WTC11 (cell line): Measurements from ENCODE around the gene ADAM29. TPM values are rescaled to one million over a fixed set of nuclear protein-coding genes. Genes with fewer than 3 reads are reported as not detected.

Source experiments
- ATAC-seq: fragments of 200-7000 bp; cut with Tn5 transposase; 2 replicates; pipeline ENCODE4 v1.10.0; 2021; ENCODE audit warnings: mild to moderate bottlenecking, moderate library complexity
- Bru-seq: library from RNA; stranded (reverse); fragments of 400-500 nt; gene quantifications from one replicate; lab custom pipeline; 2021; lab: Mats Ljungman, UMichigan
- CTCF ChIA-PET: fragments of 300-600 bp; sonication (Branson Sonifier 250); formaldehyde crosslinking; loops from one replicate; lab custom pipeline; 2021; ENCODE audit warnings: antibody characterized with exemption; lab: Charles Lee
- POLR2A ChIA-PET: fragments of 350-600 bp; sonication (Branson Sonifier 250); formaldehyde crosslinking; loops from one replicate; lab custom pipeline; 2021; ENCODE audit warnings: antibody characterized with exemption; lab: Charles Lee
- DNase-seq: peaks from one replicate; pipeline ENCODE4 v3.0.0; 2021; ENCODE audit warnings: low spot score
- H3K27ac Mint-ChIP-seq: 2 replicates; pipeline ENCODE4 v1.8.0; 2021; ENCODE audit warnings: mixed read lengths
- H3K27me3 Mint-ChIP-seq: 2 replicates; pipeline ENCODE4 v1.8.0; 2021; ENCODE audit warnings: low read depth, mild to moderate bottlenecking, moderate library complexity, mixed read lengths
- H3K36me3 Mint-ChIP-seq: 2 replicates; pipeline ENCODE4 v1.8.0; 2021; ENCODE audit warnings: mixed read lengths
- H3K4me1 Mint-ChIP-seq: 2 replicates; pipeline ENCODE4 v1.8.0; 2022; ENCODE audit warnings: mixed read lengths
- H3K4me3 Mint-ChIP-seq: 2 replicates; pipeline ENCODE4 v1.8.0; 2021; ENCODE audit warnings: mild to moderate bottlenecking, moderate library complexity, mixed read lengths
- H3K9me3 Mint-ChIP-seq: 2 replicates; pipeline ENCODE4 v1.8.0; 2021; ENCODE audit warnings: mixed read lengths
- CBFB ChIP-seq: sonication (generic); formaldehyde crosslinking; IDR thresholded peaks from 2 replicates; pipeline ENCODE4 v1.8.1; 2022; ENCODE audit warnings: mild to moderate bottlenecking, low read depth, missing genetic modification reagents
- ESRRA ChIP-seq: sonication (generic); formaldehyde crosslinking; IDR thresholded peaks from 2 replicates; pipeline ENCODE4 v1.8.1; 2022; ENCODE audit warnings: mild to moderate bottlenecking, missing genetic modification reagents, borderline replicate concordance
- ETV6 ChIP-seq: sonication (generic); formaldehyde crosslinking; IDR thresholded peaks from 2 replicates; pipeline ENCODE4 v1.8.1; 2022; ENCODE audit warnings: mild to moderate bottlenecking, missing genetic modification reagents
- FOXK1 ChIP-seq: sonication (generic); formaldehyde crosslinking; IDR thresholded peaks from 2 replicates; pipeline ENCODE4 v1.8.0; 2022; ENCODE audit warnings: mild to moderate bottlenecking, moderate library complexity, missing genetic modification reagents
- FOXP1 ChIP-seq: sonication (generic); formaldehyde crosslinking; IDR thresholded peaks from 2 replicates; pipeline ENCODE4 v1.8.0; 2022; ENCODE audit warnings: missing genetic modification reagents, mild to moderate bottlenecking, moderate library complexity, borderline replicate concordance
- JAZF1 ChIP-seq: fragments of 250-450 bp; sonication (Bioruptor Pico); IDR thresholded peaks from 2 replicates; pipeline ENCODE4 v1.9.0; 2021; ENCODE audit warnings: moderate library complexity, mild to moderate bottlenecking, inconsistent platforms
- SMAD3 ChIP-seq: sonication (generic); formaldehyde crosslinking; IDR thresholded peaks from 2 replicates; pipeline ENCODE4 v1.8.0; 2022; ENCODE audit warnings: missing genetic modification reagents, mild to moderate bottlenecking, borderline replicate concordance
- SOX15 ChIP-seq: fragments of 250-450 bp; sonication (Bioruptor Pico); IDR thresholded peaks from 2 replicates; pipeline ENCODE4 v1.9.0; 2021; ENCODE audit warnings: mild to moderate bottlenecking
- SP1 ChIP-seq: sonication (generic); formaldehyde crosslinking; conservative IDR thresholded peaks from 2 replicates; pipeline ENCODE4 v1.8.1; 2022; ENCODE audit warnings: missing genetic modification reagents
- ZNF219 ChIP-seq: sonication (generic); formaldehyde crosslinking; IDR thresholded peaks from 2 replicates; pipeline ENCODE4 v1.8.0; 2023; ENCODE audit warnings: missing genetic modification reagents, mild to moderate bottlenecking, borderline replicate concordance
- long read RNA-seq, 3 experiments: library from RNA in 1 of 3; library from capped mRNA in 1 of 3; library from polyadenylated mRNA in 1 of 3; unstranded in 2 of 3; stranded (forward) in 1 of 3; transcript quantifications; one replicate each; pipeline ENCODE4 v2.0.0, GENCODE V29; 2021
- total RNA-seq: library from RNA; stranded (reverse); gene quantifications from 3 replicates; pipeline ENCODE4 v1.2.3, GENCODE V29; 2021
- TF ChIP-seq, protein P1 (sequence below): sonication (generic); formaldehyde crosslinking; IDR thresholded peaks from 2 replicates; pipeline ENCODE4 v1.8.1; 2023; ENCODE audit warnings: mild to moderate bottlenecking, missing genetic modification reagents, moderate library complexity
- TF ChIP-seq, protein P2 (sequence below): sonication (generic); formaldehyde crosslinking; IDR thresholded peaks from 2 replicates; pipeline ENCODE4 v1.8.1; 2022; ENCODE audit warnings: low read depth, missing genetic modification reagents, borderline replicate concordance
- TF ChIP-seq, protein P3 (sequence below): sonication (generic); formaldehyde crosslinking; IDR thresholded peaks from 2 replicates; pipeline ENCODE4 v1.8.1; 2023; ENCODE audit warnings: mild to moderate bottlenecking, missing genetic modification reagents, moderate library complexity
- TF ChIP-seq, protein P4 (sequence below): sonication (generic); formaldehyde crosslinking; IDR thresholded peaks from 2 replicates; pipeline ENCODE4 v1.8.1; 2023; ENCODE audit warnings: mild to moderate bottlenecking, missing genetic modification reagents
- TF ChIP-seq, protein P5 (sequence below): fragments of 250-450 bp; sonication (Bioruptor Pico); IDR thresholded peaks from 2 replicates; pipeline ENCODE4 v2.1.2; 2022; ENCODE audit warnings: mild to moderate bottlenecking, moderate library complexity
- TF ChIP-seq, protein P6 (sequence below): fragments of 250-450 bp; sonication (Bioruptor Pico); IDR thresholded peaks from 2 replicates; pipeline ENCODE4 v1.9.0; 2021; ENCODE audit warnings: mild to moderate bottlenecking
- TF ChIP-seq, protein P7 (sequence below): sonication (generic); formaldehyde crosslinking; IDR thresholded peaks from 2 replicates; pipeline ENCODE4 v1.8.0; 2023; ENCODE audit warnings: missing genetic modification reagents
- TF ChIP-seq, protein P8 (sequence below): sonication (generic); formaldehyde crosslinking; IDR thresholded peaks from 2 replicates; pipeline ENCODE4 v1.8.1; 2022; ENCODE audit warnings: low read depth, mild to moderate bottlenecking, moderate library complexity, missing genetic modification reagents, borderline replicate concordance

ADAM29 gene
- not detected in 3 replicates for total RNA-seq
- Bru-seq, nascent RNA: percentile 4 among the genes with signal in this experiment
- long read RNA-seq, experiment 1: 0 reads
- long read RNA-seq, experiment 2: 0 reads
- long read RNA-seq, experiment 3: 0 reads

DNA sequence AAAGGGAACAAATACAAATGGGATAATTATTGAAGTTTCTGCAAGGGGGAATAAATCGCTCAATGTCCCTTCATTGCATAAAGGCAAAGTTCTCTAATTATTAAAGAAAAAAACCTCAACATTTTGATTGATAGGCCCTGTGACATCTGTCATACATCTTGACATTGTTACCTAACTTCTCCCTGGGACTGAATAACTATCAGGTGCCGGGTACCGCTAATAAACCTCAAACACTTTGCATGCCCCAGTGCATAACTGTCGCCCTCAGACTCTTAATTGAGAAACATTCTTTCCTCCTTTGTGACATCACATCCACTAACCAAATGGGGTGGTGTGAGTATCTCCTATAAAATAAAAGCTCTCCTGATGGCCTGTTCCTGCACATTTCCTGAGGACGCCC is at the start of gene ADAM29:
ADAM29 (plus strand) TSS at position 301 of the 400 bp plus-strand sequence. CDS start 57,168 bp downstream, outside the sequence.
- POLR2A ChIA-PET: interaction anchor here (0.7 kb wide), 1 partner anchor 21 kb away, joined by 3 read pairs; no protein-coding TSS in a partner anchor
- ATAC-seq (no peak), DNase-seq (no peak)
- CTCF ChIA-PET: no interaction called here
- Mint-ChIP-seq H3K27ac (no peak within 1 kb of the TSS), H3K27me3 (no peaks in the 10 kb centered on the region), H3K4me3 (no peak within 1 kb of the TSS), H3K36me3 (no peaks in the 10 kb centered on the region), H3K4me1 (no peaks in the 10 kb centered on the region), H3K9me3 (peaks cover 4% of the 10 kb centered on the region; the same call in 1 of the 2 replicates)
- no peak for TF ChIP-seq ESRRA
- TF ChIP-seq SMAD3 (CRISPR knock-in tag): no peak
- TF ChIP-seq, protein P1, sequence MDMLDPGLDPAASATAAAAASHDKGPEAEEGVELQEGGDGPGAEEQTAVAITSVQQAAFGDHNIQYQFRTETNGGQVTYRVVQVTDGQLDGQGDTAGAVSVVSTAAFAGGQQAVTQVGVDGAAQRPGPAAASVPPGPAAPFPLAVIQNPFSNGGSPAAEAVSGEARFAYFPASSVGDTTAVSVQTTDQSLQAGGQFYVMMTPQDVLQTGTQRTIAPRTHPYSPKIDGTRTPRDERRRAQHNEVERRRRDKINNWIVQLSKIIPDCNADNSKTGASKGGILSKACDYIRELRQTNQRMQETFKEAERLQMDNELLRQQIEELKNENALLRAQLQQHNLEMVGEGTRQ (CRISPR knock-in tag): no peak
- TF ChIP-seq JAZF1 (CRISPR knock-in tag): no peak

DNA sequence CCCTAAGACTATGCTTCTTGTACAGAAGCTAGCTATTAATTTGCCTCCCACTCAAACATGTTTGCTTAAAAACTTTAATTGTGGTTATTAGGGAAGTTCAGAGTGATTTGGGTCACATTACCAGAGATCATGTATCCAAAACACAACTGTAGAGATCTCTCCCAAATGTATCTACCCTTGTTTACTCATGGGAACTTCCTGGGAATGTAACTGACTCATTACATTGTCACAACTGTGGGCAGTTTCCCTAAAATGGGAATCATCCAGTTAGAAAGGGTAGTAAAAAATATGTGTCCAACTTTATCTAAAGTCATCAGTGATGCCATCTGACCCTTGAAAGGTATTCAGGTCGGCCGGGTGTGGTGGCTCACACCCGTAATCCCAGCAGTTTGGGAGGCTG is 48.8 kb upstream of the ADAM29 start:
- CTCF ChIA-PET: no interaction called here
- POLR2A ChIA-PET: no interaction called here
- no peaks in the 10 kb centered on the region; the same call in 1 of the 2 replicates for H3K36me3 Mint-ChIP-seq

DNA sequence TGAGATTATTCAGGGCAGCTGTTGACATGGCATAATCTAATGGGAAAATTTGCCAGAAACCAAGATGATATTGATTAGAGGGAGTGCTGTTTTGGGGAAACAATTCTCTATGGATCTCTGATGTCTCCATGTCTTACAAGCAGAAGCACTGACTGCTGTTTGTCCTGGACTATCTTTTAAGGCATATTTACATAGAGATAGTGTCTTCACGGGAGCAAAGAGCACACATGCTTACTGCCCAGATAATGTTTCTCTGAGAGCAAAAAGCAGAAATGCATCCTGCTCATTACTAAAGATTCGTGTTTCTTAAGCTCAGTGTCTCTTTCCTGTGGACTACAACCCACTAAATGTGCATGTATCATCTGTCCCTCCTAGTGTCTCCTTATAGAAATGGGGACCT is 47.8 kb upstream of the ADAM29 start:
- Mint-ChIP-seq H3K27me3 (no peaks in the 10 kb centered on the region), H3K36me3 (no peaks in the 10 kb centered on the region; the same call in 1 of the 2 replicates), H3K27ac (no peak overlapping the region), H3K4me1 (peaks cover 15% of the 10 kb centered on the region), H3K4me3 (no peak overlapping the region), H3K9me3 (peaks cover 30% of the 10 kb centered on the region)
- ATAC-seq (no peak), DNase-seq (no peak)
- ChIA-PET POLR2A (no interaction called here), CTCF (no interaction called here)
- TF ChIP-seq, protein P2, sequence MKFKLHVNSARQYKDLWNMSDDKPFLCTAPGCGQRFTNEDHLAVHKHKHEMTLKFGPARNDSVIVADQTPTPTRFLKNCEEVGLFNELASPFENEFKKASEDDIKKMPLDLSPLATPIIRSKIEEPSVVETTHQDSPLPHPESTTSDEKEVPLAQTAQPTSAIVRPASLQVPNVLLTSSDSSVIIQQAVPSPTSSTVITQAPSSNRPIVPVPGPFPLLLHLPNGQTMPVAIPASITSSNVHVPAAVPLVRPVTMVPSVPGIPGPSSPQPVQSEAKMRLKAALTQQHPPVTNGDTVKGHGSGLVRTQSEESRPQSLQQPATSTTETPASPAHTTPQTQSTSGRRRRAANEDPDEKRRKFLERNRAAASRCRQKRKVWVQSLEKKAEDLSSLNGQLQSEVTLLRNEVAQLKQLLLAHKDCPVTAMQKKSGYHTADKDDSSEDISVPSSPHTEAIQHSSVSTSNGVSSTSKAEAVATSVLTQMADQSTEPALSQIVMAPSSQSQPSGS (CRISPR knock-in tag): no peak
- TF ChIP-seq CBFB (CRISPR knock-in tag) (no peak), SOX15 (CRISPR knock-in tag) (no peak), ETV6 (CRISPR knock-in tag) (no peak), FOXK1 (CRISPR knock-in tag) (no peak), SMAD3 (CRISPR knock-in tag) (no peak), ZNF219 (CRISPR knock-in tag) (no peak)
- TF ChIP-seq, protein P3, sequence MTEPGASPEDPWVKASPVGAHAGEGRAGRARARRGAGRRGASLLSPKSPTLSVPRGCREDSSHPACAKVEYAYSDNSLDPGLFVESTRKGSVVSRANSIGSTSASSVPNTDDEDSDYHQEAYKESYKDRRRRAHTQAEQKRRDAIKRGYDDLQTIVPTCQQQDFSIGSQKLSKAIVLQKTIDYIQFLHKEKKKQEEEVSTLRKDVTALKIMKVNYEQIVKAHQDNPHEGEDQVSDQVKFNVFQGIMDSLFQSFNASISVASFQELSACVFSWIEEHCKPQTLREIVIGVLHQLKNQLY (CRISPR knock-in tag): no peak
- TF ChIP-seq, protein P4, sequence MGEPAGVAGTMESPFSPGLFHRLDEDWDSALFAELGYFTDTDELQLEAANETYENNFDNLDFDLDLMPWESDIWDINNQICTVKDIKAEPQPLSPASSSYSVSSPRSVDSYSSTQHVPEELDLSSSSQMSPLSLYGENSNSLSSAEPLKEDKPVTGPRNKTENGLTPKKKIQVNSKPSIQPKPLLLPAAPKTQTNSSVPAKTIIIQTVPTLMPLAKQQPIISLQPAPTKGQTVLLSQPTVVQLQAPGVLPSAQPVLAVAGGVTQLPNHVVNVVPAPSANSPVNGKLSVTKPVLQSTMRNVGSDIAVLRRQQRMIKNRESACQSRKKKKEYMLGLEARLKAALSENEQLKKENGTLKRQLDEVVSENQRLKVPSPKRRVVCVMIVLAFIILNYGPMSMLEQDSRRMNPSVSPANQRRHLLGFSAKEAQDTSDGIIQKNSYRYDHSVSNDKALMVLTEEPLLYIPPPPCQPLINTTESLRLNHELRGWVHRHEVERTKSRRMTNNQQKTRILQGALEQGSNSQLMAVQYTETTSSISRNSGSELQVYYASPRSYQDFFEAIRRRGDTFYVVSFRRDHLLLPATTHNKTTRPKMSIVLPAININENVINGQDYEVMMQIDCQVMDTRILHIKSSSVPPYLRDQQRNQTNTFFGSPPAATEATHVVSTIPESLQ (CRISPR knock-in tag): no peak
- TF ChIP-seq, protein P5, sequence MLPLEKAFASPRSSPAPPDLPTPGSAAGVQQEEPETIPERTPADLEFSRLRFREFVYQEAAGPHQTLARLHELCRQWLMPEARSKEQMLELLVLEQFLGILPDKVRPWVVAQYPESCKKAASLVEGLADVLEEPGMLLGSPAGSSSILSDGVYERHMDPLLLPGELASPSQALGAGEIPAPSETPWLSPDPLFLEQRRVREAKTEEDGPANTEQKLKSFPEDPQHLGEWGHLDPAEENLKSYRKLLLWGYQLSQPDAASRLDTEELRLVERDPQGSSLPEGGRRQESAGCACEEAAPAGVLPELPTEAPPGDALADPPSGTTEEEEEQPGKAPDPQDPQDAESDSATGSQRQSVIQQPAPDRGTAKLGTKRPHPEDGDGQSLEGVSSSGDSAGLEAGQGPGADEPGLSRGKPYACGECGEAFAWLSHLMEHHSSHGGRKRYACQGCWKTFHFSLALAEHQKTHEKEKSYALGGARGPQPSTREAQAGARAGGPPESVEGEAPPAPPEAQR: no peak

More for the DNA sequence above, 48.8 kb upstream of the ADAM29 start:
- H3K4me3 Mint-ChIP-seq: no peak overlapping the region
- H3K27ac Mint-ChIP-seq: no peak overlapping the region
- TF ChIP-seq, protein P6, sequence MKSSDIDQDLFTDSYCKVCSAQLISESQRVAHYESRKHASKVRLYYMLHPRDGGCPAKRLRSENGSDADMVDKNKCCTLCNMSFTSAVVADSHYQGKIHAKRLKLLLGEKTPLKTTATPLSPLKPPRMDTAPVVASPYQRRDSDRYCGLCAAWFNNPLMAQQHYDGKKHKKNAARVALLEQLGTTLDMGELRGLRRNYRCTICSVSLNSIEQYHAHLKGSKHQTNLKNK (CRISPR knock-in tag): no peak
- TF ChIP-seq, protein P1 (CRISPR knock-in tag): no peak
- TF ChIP-seq SP1 (CRISPR knock-in tag) (no peak), FOXP1 (no peak)
- TF ChIP-seq, protein P7, sequence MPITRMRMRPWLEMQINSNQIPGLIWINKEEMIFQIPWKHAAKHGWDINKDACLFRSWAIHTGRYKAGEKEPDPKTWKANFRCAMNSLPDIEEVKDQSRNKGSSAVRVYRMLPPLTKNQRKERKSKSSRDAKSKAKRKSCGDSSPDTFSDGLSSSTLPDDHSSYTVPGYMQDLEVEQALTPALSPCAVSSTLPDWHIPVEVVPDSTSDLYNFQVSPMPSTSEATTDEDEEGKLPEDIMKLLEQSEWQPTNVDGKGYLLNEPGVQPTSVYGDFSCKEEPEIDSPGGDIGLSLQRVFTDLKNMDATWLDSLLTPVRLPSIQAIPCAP (CRISPR knock-in tag): no peak
- TF ChIP-seq, protein P8, sequence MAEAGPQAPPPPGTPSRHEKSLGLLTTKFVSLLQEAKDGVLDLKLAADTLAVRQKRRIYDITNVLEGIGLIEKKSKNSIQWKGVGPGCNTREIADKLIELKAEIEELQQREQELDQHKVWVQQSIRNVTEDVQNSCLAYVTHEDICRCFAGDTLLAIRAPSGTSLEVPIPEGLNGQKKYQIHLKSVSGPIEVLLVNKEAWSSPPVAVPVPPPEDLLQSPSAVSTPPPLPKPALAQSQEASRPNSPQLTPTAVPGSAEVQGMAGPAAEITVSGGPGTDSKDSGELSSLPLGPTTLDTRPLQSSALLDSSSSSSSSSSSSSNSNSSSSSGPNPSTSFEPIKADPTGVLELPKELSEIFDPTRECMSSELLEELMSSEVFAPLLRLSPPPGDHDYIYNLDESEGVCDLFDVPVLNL (CRISPR knock-in tag): no peak
- H3K4me1 Mint-ChIP-seq: peaks cover 10% of the 10 kb centered on the region
- DNase-seq (no peak), ATAC-seq (no peak)
- peaks cover 33% of the 10 kb centered on the region for H3K9me3 Mint-ChIP-seq
- H3K27me3 Mint-ChIP-seq: no peaks in the 10 kb centered on the region
